Body of pancreas (tissue), 4 donors: Measurements from ENCODE around the gene IQCK. TPM values are rescaled to one million over a fixed set of nuclear protein-coding genes. Genes with fewer than 3 reads are reported as not detected.
A peak's percentile ranks its signal among the peaks of the same experiment; 100 is the strongest.

Experiments
- ATAC-seq: fragments of 150-250 bp; one replicate; pipeline ENCODE4 v1.9.1; 2016
- DNase-seq, 4 donors: peaks; one replicate each; pipeline ENCODE4 v3.0.0-alpha.2; 2019
- H3K27ac ChIP-seq, 4 donors: fragments of 200-600 bp; sonication (generic); 1 replicate in 3 of 4; 2 replicates in 1 of 4; pipeline versions ENCODE4 v1.5.1 to v1.6.1; 2016 to 2019; ENCODE audit warnings: mild to moderate bottlenecking in 1 of 4, mixed read lengths in 1 of 4, moderate library complexity in 1 of 4
- H3K27me3 ChIP-seq, 2 donors: fragments of 200-600 bp; sonication (generic); one replicate each; pipeline ENCODE4 v1.6.0; 2016; ENCODE audit warnings: mild to moderate bottlenecking in 1 of 2
- H3K36me3 ChIP-seq, 2 donors: fragments of 200-600 bp; sonication (generic); replicated peaks in 1 of 2; 2 replicates each; pipeline ENCODE4 v1.5.1; 2016; ENCODE audit warnings: low read depth in 2 of 2; ENCODE audit not compliant: insufficient read depth in 1 of 2
- H3K4me1 ChIP-seq: fragments of 200-600 bp; sonication (generic); one replicate; pipeline ENCODE4 v1.6.0; 2016
- H3K4me3 ChIP-seq, 2 donors: fragments of 200-600 bp; sonication (generic); 1 replicate in 1 of 2; 2 replicates in 1 of 2; pipeline ENCODE4 v1.5.1; 2016 to 2019
- H3K9me3 ChIP-seq, 3 donors: fragments of 200-600 bp; sonication (generic); 1 replicate in 2 of 3; 2 replicates in 1 of 3; pipeline ENCODE4 v1.5.1; 2016
- CTCF ChIP-seq, 7 experiments: fragments of 450-650 bp in 4 of 7; fragments of 200-600 bp in 3 of 7; sonication (generic) in 3 of 7; IDR thresholded peaks; one replicate each; pipeline ENCODE4 v1.5.1; 2016 to 2019; ENCODE audit warnings: antibody characterized with exemption in 7 of 7
- POLR2A ChIP-seq, 3 donors: fragments of 450-650 bp; IDR thresholded peaks; one replicate each; pipeline ENCODE4 v1.6.1; 2016; ENCODE audit warnings: antibody characterized with exemption in 3 of 3, mild to moderate bottlenecking in 2 of 3
- WGBS, 2 donors: methylation state at CpG; one replicate each; pipeline ENCODE4 v1.1.5; 2017; 5-methylcytosine and 5-hydroxymethylcytosine counted together
- intact Hi-C: fragments of 100-400 bp; cut with DNase I; formaldehyde crosslinking; loops from one replicate; pipeline ENCODE4 v1.15.1; 2023
- total RNA-seq, 2 donors: library from RNA; depleted of rRNA; stranded (reverse); fragments of >200 nt; gene quantifications; one replicate each; pipeline ENCODE4 v1.1.0, GENCODE V29; 2016

IQCK gene
- total RNA-seq, 2 donors from 2014 or later, result 10.9 to 52.7 TPM

GRCh38 chr16:19709381-19710136 is 8.5 kb upstream of the IQCK start:
- Histone ChIP-seq H3K4me1 (peaks cover 10% of the 10 kb centered on the region), H3K4me3 (no peak overlapping the region), H3K9me3 (no peaks in the 10 kb centered on the region), H3K27ac (no peak overlapping the region), H3K27me3 (no peaks in the 10 kb centered on the region), H3K36me3 (peaks cover 0 to 2% of the 10 kb centered on the region in 2 donors)
- DNase-seq (no peak), ATAC-seq (no peak)
- no peak for TF ChIP-seq POLR2A (IDR thresholded peaks at IDR 0.05)
- no peak for TF ChIP-seq CTCF (IDR thresholded peaks at IDR 0.05)
- intact Hi-C loops, result loop anchor here (5.0 kb wide), 1 partner anchor 173 kb away; the partner anchor contains the start of gene GPRC5B
- whole genome bisulfite sequencing, 2 donors, result 90 to 95% methylated on average over 17 to 22 of the region's 22 CpGs

GRCh38 chr16:19710191-19710908 is 7.7 kb upstream of the IQCK start:
- no peak for TF ChIP-seq CTCF (IDR thresholded peaks at IDR 0.05)
- no peak for TF ChIP-seq POLR2A (IDR thresholded peaks at IDR 0.05)
- intact Hi-C loops, result loop anchor here (5.0 kb wide), 1 partner anchor 172 kb away; the partner anchor contains the start of gene GPRC5B
- no peak for DNase-seq
- Histone ChIP-seq H3K36me3 (peaks cover 0 to 2% of the 10 kb centered on the region in 2 donors), H3K9me3 (no peaks in the 10 kb centered on the region), H3K4me1 (peaks cover 9% of the 10 kb centered on the region), H3K4me3 (no peak overlapping the region), H3K27me3 (no peaks in the 10 kb centered on the region), H3K27ac (peak overlapping the region in 1 of 4 donors; percentile 64)
- ATAC-seq, result no peak
- WGBS, 2 donors, result 77 to 81% methylated on average over 22 to 23 of the region's 23 CpGs

GRCh38 chr16:19710991-19711545 is 7.0 kb upstream of the IQCK start:
- intact Hi-C loops, result loop anchor here (5.0 kb wide), 1 partner anchor 171 kb away; the partner anchor contains the start of gene GPRC5B
- DNase-seq (peak; percentile 38 to 56 (median 48)), ATAC-seq (peak; percentile 37)
- TF ChIP-seq CTCF (IDR thresholded peaks at IDR 0.05), result no peak
- TF ChIP-seq POLR2A (IDR thresholded peaks at IDR 0.05), result no peak
- Histone ChIP-seq H3K4me1 (peaks cover 15% of the 10 kb centered on the region), H3K36me3 (peaks cover 0 to 2% of the 10 kb centered on the region in 2 donors), H3K4me3 (no peak overlapping the region), H3K27me3 (no peaks in the 10 kb centered on the region), H3K9me3 (no peaks in the 10 kb centered on the region), H3K27ac (peak overlapping the region in 3 of 4 donors; percentile 19 to 64 (median 23))
- 58 to 67% methylated on average over 8 to 13 of the region's 13 CpGs for WGBS, 2 donors

- peak overlapping the region in 2 of 4 donors; percentile 14 to 23 for H3K27ac ChIP-seq
- 92 to 95% methylated on average over 12 of the region's 12 CpGs for WGBS, 2 donors
- intact Hi-C loops, result loop anchor here (5.0 kb wide), 1 partner anchor 171 kb away; the partner anchor contains the start of gene GPRC5B
These were observed 6.4 kb upstream of the IQCK start for GRCh38 chr16:19711643-19712042.

More at GRCh38 chr16:19711643-19712042, 6.4 kb upstream of the IQCK start:
- DNase-seq (no peak), ATAC-seq (no peak)
- H3K9me3 ChIP-seq, result no peaks in the 10 kb centered on the region
- H3K4me1 ChIP-seq, result peaks cover 21% of the 10 kb centered on the region
- H3K27me3 ChIP-seq, result no peaks in the 10 kb centered on the region
- no peak overlapping the region for H3K4me3 ChIP-seq
- TF ChIP-seq CTCF (IDR thresholded peaks at IDR 0.05) (no peak), POLR2A (IDR thresholded peaks at IDR 0.05) (no peak)
- H3K36me3 ChIP-seq, result peaks cover 0 to under 1% of the 10 kb centered on the region in 2 donors
